Myocyte (in vitro differentiated cells): ENCODE results near the gene ZNF316. TPM values are rescaled to one million over a fixed set of nuclear protein-coding genes. Genes with fewer than 3 reads are reported as not detected.
A peak's percentile ranks its signal among the peaks of the same experiment; 100 is the strongest.
"Not testable (repeated sequence)": the region's sequence is repeated elsewhere in the genome, so short reads cannot be mapped to it uniquely, and the experiment has no call there.

Source experiments
- DNase-seq: peaks from one replicate; pipeline ENCODE4 v3.0.0-alpha.2; 2012; ENCODE audit warnings: low read depth
- total RNA-seq: library from RNA; depleted of rRNA; stranded (reverse); fragments of >200 nt; gene quantifications from 2 replicates; pipeline ENCODE4 v1.2.3, GENCODE V29; 2014

Gene ZNF316
- total RNA-seq, 1 donor from 2014 or later: 33.7 TPM

DNA sequence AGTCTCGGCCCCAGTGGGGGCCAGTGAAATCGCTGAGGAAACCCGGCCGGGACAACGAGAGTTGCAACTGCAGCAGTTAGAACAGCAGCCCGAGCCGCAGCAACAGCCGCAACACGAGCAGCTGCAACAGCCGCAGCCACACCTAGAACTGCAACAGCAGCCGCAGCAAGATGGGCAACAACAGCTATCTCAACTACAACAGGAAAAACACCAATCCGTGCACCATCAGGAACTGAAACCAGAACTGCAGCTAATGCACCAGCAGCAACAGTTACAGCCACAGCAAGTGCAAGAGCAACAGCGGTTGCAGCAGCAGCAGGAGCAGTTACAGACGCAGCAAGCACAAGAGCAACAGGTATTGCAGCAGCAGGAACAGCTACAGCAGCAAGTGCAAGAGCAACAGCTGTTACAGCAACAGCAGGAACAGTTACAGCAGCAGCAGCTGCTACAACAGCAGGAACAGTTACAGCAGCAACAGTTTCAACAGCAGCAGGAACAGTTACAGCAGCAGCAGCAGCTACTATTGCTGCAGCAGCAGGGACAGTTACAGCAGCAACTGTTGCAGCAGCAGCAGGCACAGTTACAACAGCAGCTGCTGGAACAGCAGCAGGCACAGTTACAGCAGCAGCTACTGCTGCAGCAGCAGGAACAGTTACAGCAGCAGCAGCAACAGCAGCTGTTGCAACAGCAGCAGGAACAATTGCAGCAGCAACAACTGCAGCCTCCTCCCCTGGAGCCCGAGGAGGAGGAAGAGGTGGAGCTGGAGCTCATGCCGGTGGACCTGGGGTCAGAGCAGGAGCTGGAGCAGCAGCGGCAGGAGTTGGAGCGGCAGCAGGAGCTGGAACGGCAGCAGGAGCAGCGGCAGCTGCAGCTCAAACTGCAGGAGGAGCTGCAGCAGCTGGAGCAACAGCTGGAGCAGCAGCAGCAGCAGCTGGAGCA, 15.7 kb upstream of the ZNF316 start:
- peak; percentile 11 for DNase-seq

DNA sequence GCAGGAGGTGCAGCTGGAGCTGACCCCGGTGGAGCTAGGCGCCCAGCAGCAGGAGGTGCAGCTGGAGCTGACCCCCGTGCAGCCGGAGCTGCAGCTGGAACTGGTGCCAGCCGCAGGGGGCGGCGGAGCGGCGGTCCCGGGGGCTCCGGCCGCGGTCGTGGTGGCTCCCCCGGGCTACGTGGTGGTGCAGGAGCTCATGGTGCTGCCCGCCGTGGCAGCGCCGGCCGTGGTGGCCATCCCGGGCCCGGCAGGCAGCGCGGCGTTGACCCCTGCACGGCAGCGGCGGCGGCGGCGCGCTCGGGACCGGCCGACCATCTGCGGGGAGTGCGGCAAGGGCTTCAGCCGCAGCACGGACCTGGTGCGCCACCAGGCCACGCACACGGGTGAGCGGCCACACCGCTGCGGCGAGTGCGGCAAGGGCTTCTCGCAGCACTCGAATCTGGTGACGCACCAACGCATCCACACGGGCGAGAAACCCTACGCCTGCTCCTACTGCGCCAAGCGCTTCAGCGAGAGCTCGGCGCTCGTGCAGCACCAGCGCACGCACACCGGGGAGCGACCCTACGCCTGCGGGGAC, 14.9 kb upstream of the ZNF316 start:
- no peak for DNase-seq

DNA sequence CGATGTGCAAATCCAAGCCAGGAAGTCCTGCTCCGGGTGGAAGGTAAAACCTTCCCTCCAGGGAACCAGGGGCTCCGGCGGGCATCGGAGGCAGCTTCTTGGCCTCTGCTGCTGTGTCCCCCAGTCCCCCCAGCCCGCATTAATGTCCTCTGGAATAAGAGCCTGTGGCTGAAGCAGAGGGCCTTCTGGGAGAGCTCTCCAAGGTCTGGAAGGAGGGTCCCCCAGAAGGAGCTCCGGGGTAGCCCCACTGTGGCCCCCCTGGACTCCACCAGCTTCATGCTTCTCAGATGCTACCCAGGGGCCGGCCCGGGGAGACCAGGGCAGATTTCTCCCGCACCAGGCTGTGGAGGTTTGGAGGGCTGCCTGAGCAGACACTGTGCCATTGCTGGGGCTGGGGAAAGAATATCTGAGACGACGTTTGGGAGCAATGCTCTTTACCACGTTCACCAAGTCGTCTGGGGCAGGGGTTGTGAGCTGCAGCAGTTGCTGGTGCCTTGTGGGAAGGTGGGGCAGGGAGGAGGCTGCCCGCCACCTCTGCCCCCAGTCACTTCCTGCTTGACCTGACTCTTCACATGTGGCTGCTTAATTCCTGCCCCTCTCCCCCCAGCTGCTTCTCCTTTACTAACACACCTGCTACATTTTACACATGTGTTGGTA, 13.4 kb upstream of the ZNF316 start:
- DNase-seq: no peak

DNA sequence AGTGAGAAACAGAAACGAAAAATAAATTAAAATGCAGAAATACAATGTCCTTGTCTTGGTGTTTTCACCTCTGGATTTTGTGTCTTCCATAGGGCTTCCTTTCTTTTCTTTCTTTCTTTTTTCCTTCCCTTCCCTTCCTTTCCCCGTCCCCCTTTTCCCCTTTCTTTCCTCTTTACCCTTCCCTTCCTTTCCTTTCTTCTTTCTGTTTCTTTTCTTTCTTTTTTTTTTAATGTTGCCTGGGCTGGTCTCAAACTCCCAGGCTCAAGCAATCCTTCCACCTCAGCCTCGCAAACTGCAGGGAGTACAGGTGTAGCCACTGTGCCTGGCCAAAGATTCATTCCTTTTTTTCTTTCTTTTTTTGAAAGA, 12.9 kb upstream of the ZNF316 start:
- no peak for DNase-seq

DNA sequence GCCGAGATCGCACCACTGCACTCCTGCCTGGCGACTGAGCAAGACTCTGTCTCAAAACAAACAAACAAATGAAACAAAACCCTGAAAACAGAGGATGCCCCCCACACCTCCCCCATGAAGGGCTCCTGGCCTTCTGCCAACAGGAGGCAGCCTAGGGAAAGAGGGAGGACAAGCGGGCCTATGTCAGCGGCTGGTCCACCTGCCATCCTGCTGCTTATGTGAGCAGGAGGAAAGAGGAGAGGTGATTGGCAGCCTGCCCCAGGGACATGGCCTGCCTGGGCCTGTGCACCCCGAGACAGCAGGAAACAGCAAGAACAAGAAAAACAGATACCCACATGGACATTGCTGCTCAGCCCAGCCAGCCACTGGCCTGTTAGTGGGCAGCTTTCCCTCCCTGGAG, 9.1 kb upstream of the ZNF316 start:
- DNase-seq: no peak

DNA sequence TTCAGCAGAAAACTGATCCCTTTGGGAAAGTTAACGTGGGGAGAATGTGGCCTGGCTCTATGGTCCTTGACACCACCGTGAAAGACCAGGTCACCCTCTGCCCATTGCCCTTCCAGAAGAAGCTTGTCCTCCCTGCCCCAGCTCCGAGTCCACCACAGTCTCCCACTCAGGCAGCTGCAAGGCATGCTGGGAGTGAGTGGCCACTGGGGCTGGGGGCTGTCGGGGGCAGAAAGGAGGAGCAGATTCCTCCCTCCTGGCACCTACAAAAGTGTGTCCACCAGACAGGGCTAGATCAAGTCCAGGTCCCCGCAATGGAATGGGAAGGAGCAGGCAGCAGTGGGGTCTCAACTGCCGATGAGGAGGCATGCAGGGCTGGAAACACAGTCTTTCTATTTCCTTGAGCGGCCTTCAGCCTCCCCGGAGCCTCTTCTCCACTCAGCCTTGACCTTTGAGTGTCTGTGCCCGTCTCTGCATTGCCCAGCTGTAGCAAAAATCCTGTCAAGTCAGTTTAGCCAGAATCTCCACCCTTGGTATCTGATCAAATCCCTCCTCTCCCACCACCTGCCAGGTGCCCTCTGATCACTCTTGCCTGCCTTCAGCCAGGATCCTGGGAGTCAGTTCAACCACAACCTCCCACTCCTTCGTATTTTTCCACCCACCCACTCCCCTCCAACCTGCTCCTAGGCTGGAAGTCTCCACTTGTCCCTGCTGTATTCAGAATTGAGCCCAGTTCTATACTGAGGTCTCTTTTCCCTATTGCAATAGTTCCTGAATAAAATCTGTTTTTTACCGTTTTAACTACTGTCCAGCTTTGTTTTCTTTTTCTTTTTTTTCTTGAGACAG, 6.9 kb upstream of the ZNF316 start:
- DNase-seq: no peak

DNA sequence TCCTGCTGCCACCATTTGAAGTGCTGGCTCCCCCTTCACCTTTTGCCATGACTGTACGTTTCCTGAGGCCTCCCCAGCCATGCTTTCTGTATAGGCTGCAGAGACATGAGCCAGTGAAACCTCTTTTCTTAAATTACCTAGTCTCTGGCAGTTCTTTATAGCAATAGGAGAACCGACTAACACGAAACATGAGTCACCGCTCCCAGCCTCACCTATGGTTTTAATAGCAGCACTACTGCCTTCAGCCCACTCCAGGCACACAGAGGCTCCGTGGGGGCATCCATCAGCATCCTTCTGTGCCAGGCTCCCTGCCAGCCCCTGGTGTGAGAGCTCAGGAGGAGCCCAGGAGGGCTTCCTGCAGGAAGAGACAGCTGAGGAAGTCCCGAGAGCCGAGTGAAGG, 5.5 kb upstream of the ZNF316 start:
- DNase-seq: no peak

DNA sequence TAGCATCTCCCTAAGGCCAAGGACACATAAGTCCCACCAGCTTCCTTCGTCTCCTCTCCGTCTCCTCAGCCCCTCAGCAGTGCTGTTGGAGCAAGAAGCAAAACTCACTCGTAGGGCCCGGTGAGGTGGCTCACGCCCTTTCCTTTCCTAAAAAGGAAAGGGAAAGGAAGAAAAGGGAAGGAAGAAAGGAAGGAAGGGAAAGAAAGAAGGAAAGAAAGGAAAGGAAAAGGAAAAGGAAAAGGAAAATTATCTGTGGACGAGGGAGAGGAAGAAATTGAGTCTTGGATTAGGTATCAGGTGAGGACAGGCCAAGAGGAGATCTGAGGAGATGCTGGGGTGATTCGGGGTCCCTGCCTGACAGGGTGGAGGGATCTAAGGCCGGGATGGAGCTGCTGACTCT, 3.1 kb upstream of the ZNF316 start:
- DNase-seq: no peak

DNA sequence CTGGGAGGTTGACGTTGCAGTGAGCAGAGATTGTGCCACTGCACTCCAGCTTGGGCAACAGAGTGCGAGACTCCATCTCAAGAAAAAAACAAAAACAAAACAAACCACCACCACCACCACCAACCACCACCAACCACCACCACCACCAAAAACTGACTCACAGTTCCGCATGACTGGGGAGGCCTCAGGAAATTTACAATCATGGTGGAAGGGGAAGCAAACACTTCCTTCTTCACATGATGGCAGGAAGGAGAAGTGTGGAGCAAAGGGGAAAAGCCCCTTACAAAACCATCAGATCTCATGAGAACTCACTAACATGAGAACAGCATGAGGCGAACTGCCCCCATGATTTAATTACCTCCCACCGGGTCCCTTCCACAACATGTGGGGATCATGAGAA, 2.1 kb upstream of the ZNF316 start:
- DNase-seq: not testable (repeated sequence)

DNA sequence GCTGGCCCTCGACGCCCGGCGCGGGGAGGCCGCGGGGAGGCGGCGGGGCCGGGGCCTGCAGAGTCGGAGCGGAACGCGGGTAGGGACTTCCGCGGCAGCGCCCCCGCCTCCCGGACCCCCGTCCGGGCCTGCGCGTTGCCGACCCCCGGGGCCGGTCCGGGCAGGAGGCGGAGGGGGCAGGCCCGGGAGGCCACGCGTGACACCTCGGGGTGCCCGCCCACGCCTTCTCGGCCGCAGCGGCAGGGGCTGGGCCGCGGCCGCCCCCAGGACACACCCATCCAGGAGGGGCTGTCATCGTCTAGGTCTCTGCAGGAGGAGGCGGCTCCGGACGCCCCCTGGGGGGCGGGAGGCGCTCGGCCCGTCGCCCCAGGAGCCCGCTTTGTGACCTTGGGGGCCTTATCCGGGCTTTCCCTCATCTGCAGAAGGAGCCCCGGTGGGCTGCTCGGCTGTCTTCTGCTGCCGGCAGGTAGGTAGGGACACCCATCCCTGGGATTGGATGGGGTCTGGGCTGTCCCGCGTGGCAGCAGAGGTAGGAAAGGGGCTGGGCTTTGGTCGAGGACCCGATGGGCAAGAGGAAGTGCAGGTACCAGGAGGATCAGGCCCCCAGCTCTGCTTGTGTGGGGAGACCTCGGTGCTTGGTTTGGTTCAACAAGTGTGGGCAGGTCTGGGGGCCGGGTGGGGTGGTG, 569 bp downstream of the ZNF316 start:
- peak; percentile 57 for DNase-seq

DNA sequence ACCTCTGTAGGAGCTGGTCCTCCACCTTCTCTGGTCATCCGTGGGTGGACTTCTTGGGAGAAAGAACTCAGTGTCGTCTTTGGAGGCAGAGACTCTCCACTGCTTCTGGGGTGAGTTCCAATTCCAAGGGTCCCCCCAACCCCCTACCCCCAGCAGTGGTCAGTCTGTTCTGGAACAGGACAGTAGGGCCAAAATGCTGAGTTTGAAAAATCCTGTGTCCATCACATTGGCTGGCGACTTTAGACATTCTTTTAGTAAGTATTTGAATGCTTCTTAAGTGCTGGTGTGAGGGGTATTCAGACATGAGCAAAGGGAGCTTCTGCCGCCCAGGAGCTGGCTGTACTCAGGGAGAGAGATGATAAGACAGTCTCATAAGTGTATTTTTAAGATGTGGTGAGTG, 1.9 kb downstream of the ZNF316 start:
- no peak for DNase-seq

DNA sequence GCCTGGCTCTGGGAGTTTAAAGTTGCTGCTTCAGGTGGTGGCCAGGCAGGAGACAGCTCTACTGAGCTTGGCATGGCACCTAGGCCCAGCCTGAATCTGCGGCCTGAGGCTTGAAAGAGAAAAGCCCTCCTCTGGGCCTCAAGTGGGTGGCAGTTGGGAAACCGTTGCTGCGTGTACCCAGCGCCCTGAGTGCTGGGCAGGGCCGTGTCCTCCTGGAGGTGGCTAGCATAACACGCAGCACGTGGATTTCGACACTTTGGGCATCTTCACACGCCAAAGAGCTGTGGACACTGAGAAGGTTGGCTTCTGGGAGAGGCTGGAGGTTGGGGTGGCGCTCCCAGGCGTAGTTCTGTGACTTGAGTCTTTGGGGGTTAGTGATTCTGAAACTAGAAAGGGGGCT, 2.5 kb downstream of the ZNF316 start:
- DNase-seq: no peak

DNA sequence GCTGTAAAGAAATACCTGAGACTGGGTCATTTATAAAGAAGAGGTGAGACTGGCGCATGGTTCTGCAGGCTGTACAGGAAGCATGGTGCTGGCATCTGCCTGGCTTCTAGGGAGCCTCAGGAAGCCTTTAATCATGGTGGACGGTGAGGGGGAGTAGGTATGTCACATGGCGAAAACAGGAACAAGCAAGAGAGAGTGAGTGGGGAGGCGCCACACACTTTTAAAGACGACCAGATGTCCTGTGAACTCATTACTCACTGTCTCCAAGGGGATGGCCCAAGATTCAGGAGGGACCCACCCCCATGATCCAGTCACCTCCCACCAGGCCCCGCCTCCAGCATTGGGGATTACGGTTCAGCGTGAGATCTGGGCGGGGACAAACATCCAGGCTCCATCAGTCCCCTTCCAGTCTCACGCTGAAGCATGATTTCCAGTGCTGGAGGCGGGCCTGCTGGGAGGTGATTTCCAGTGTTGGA, 3.2 kb downstream of the ZNF316 start:
- peak; percentile 8 for DNase-seq

DNA sequence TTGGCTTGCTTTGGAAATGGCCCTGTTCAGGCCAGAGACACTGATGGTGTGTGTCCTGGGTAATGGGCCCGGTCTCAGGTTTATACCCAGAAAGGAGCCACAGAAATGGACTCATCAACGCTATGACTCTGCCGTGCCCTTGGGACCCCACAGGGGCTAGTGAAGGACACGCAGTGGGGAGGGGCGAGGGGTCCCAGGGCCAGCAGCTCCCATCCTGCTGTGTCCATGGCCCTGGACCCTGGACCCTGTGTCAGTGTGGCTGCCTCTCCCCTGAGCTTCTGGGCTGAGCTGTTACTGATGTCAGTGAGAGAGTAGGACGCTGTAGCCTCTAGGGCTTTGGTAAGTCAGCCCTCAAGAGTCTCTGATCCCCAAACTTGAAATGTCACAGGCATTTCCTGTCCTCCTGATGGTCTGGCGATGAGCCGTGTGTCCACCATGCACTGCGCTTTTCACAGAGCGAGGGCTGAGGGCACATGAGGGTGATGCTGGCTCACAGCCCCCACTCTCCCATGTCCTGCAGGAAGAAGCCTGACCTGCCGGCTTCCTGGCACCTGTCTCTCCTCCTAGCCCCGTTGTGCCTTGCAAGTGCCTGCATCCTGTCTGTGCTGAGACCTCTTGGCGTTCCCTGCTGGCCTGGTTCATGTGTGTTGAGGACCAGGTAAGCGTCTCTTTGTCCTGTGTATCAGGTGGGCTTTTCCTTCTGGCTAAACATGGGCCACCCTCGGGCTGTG, 4.4 kb downstream of the ZNF316 start:
- DNase-seq: no peak

DNA sequence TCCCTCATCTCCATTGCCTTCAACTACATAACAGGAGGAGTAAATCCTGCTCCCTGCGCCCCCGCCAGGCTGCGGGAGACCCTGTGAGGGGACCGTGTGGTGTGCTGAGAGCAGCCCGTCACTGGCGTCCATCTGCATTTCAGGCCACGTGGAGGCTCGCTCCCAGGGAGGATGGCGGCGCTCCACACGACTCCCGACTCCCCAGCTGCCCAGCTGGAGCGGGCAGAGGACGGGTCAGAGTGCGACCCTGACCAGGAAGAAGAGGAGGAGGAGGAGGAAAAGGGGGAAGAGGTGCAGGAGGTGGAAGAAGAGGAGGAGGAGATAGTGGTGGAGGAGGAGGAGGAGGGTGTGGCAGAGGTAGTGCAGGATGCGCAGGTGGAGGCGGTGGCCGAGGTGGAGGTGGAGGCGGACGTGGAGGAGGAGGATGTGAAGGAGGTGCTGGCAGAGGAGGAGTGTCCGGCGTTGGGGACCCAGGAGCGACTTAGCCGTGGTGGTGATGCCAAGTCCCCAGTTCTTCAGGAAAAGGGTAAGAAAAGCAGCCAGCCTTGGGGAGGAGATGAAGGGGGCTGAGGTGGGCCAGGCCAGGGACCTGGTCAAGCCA, 5.2 kb downstream of the ZNF316 start:
- no peak for DNase-seq

DNA sequence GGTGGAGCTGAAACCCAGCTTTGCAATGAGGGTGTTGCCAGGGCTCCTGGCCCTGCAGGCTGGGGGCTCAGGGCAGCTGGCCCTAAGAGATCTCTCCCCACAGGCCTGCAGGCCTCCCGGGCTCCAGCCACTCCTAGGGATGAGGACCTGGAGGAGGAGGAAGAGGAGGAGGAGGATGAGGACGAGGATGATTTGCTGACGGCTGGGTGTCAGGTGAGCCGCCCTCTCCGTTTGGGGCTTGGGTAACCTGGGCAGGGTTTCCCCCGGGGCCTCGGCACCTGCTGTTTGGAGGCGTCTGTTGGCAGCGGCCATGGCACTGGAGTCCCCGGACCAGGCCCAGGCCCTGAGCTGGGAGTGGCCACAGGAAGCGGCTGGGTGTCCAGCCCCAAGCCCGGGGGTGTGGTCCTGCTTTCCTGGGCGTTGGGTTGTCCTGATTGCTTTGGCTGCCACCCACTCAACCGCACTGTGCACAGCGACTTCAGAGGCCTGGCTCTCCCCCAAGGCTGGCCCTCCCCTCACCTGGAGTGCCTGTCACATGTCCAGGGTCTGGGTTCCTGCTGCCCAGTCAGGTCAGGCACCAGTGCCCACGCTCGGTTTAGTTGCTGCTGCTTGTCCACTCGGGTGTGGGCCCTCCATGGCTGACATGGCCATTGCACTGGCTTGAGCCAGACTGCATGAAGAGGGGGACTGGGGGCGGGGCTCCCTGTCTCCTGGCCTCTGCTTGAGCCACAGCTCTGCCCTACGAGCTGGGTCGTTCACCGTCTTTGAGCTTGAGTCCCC, 5.9 kb downstream of the ZNF316 start:
- DNase-seq: no peak

DNA sequence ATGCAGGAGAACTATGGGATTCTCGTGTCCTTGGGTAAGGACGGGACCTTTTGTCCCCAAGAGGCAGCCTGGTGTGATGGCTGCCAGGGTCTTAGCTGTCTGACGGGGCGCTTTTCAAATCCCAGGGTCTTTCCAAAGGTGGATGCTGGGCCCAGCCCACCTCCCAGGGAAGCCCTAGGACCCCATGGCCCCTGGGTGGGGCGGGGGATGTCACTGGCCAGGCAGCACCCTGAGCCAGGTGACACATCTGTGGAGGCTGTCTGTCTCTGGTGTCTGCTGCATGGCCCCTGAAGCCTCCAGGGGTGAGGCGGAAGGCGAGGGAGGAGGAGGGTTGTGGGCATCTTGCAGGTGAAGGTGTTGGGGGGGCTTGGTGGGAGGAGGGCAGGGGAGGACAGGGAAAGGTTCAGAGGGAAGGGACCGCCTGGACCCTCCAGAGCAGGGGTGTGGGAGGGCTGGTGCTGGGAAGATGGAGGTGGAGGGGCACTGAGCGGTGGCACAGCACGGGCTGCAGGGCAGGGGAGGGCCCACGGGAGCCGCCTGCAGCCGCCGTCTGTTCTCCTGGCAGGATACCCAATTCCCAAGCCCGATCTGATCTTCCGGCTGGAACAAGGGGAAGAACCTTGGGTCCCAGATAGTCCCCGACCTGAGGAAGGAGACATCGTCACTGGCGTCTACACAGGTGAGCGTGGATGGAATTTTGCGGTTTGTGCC, 7.0 kb downstream of the ZNF316 start:
- no peak for DNase-seq

DNA sequence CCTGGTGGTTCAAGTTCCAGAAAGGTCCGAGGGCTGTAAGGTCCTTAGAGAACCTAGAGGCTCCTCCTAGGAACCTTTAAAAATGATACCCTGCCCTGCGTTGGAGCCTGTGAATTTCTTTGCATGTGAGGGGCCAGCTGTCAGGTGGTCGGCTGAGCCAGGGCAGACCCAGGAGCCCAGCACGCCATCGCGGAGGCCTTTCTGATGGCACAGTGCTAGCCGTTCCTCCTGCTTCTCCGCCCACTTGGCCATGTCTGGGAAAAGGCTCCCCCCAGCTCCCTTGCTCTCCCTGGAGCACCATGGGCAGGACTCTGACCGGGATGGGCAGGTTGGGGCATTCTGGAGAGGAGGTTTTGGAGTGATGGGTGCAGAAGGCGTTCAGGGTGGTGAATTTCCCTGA, 7.6 kb downstream of the ZNF316 start:
- DNase-seq: no peak
